ENCODE data around the gene RFNG. TPM values are rescaled to one million over a fixed set of nuclear protein-coding genes. Genes with fewer than 3 reads are reported as not detected.

Gene RFNG
- total RNA-seq, 1 experiment from 2014 or later, result 43.0 TPM

GRCh38 chr17:82092628-82092994 lies 41.0 kb upstream of the RFNG start:
- DNase-seq, result no peak
- H3K27me3 ChIP-seq (ENCODE audit: control insufficient read depth, insufficient read depth, low read length), result no peaks in the 10 kb centered on the region
- no peak overlapping the region for H3K4me3 ChIP-seq (ENCODE audit: insufficient read depth, low read depth, low read length)
- peaks cover 44% of the 10 kb centered on the region for H3K36me3 ChIP-seq (replicated peaks; ENCODE audit: control insufficient read depth, insufficient read depth, low read length)

GRCh38 chr17:82092094-82092586 lies 40.5 kb upstream of the RFNG start:
- peaks cover 47% of the 10 kb centered on the region for H3K36me3 ChIP-seq (replicated peaks; ENCODE audit: control insufficient read depth, insufficient read depth, low read length)

GRCh38 chr17:82091264-82092066 lies 39.9 kb upstream of the RFNG start:
- DNase-seq, result no peak
- Histone ChIP-seq H3K4me3 (ENCODE audit: insufficient read depth, low read depth, low read length) (no peak overlapping the region), H3K27me3 (ENCODE audit: control insufficient read depth, insufficient read depth, low read length) (no peaks in the 10 kb centered on the region), H3K36me3 (replicated peaks; ENCODE audit: control insufficient read depth, insufficient read depth, low read length) (peaks cover 53% of the 10 kb centered on the region)

More at GRCh38 chr17:82092094-82092586, 40.5 kb upstream of the RFNG start:
- no peak overlapping the region for H3K4me3 ChIP-seq (ENCODE audit: insufficient read depth, low read depth, low read length)
- DNase-seq, result no peak
- H3K27me3 ChIP-seq (ENCODE audit: control insufficient read depth, insufficient read depth, low read length), result no peaks in the 10 kb centered on the region

GRCh38 chr17:82090549-82091263 lies 39.1 kb upstream of the RFNG start:
- no peaks in the 10 kb centered on the region for H3K27me3 ChIP-seq (ENCODE audit: control insufficient read depth, insufficient read depth, low read length)
- H3K36me3 ChIP-seq (replicated peaks; ENCODE audit: control insufficient read depth, insufficient read depth, low read length), result peaks cover 51% of the 10 kb centered on the region
- H3K4me3 ChIP-seq (ENCODE audit: insufficient read depth, low read depth, low read length), result no peak overlapping the region
- no peak for DNase-seq

- Histone ChIP-seq H3K36me3 (replicated peaks; ENCODE audit: control insufficient read depth, insufficient read depth, low read length) (peaks cover 44% of the 10 kb centered on the region), H3K27me3 (ENCODE audit: control insufficient read depth, insufficient read depth, low read length) (no peaks in the 10 kb centered on the region), H3K4me3 (ENCODE audit: insufficient read depth, low read depth, low read length) (no peak overlapping the region)
- DNase-seq, result no peak
Measured at GRCh38 chr17:82089723-82090548, 38.3 kb upstream of the RFNG start.

- Histone ChIP-seq H3K27me3 (ENCODE audit: control insufficient read depth, insufficient read depth, low read length) (no peaks in the 10 kb centered on the region), H3K36me3 (replicated peaks; ENCODE audit: control insufficient read depth, insufficient read depth, low read length) (peaks cover 48% of the 10 kb centered on the region), H3K4me3 (ENCODE audit: insufficient read depth, low read depth, low read length) (no peak overlapping the region)
- no peak for DNase-seq
Measured at GRCh38 chr17:82088838-82089722, 37.5 kb upstream of the RFNG start.

- no peak for DNase-seq
- Histone ChIP-seq H3K36me3 (replicated peaks; ENCODE audit: control insufficient read depth, insufficient read depth, low read length) (peaks cover 43% of the 10 kb centered on the region), H3K27me3 (ENCODE audit: control insufficient read depth, insufficient read depth, low read length) (no peaks in the 10 kb centered on the region), H3K4me3 (ENCODE audit: insufficient read depth, low read depth, low read length) (no peak overlapping the region)
Measured at GRCh38 chr17:82087961-82088837, 36.6 kb upstream of the RFNG start.

GRCh38 chr17:82086941-82087906 lies 35.6 kb upstream of the RFNG start:
- H3K4me3 ChIP-seq (ENCODE audit: insufficient read depth, low read depth, low read length), result no peak overlapping the region
- H3K27me3 ChIP-seq (ENCODE audit: control insufficient read depth, insufficient read depth, low read length), result no peaks in the 10 kb centered on the region
- H3K36me3 ChIP-seq (replicated peaks; ENCODE audit: control insufficient read depth, insufficient read depth, low read length), result peaks cover 47% of the 10 kb centered on the region
- no peak for DNase-seq

- DNase-seq, result no peak
- no peaks in the 10 kb centered on the region for H3K27me3 ChIP-seq (ENCODE audit: control insufficient read depth, insufficient read depth, low read length)
- H3K4me3 ChIP-seq (ENCODE audit: insufficient read depth, low read depth, low read length), result no peak overlapping the region
- peaks cover 49% of the 10 kb centered on the region for H3K36me3 ChIP-seq (replicated peaks; ENCODE audit: control insufficient read depth, insufficient read depth, low read length)
Measured at GRCh38 chr17:82085931-82086764, 34.5 kb upstream of the RFNG start.

- Histone ChIP-seq H3K36me3 (replicated peaks; ENCODE audit: control insufficient read depth, insufficient read depth, low read length) (peaks cover 46% of the 10 kb centered on the region), H3K27me3 (ENCODE audit: control insufficient read depth, insufficient read depth, low read length) (no peaks in the 10 kb centered on the region), H3K4me3 (ENCODE audit: insufficient read depth, low read depth, low read length) (no peak overlapping the region)
- no peak for DNase-seq
Measured at GRCh38 chr17:82085031-82085861, 33.6 kb upstream of the RFNG start.

Measured in H7 (cell line).